Esophagus muscularis mucosa (tissue), 4 donors: ENCODE measurements around the gene SAMD15. TPM values are rescaled to one million over a fixed set of nuclear protein-coding genes. Genes with fewer than 3 reads are reported as not detected.

ENCODE experiments used
- DNase-seq: peaks from one replicate; pipeline ENCODE4 v3.0.0-alpha.2; 2017; ENCODE audit errors: extremely low spot score
- H3K27ac ChIP-seq, 4 donors: fragments of 200-600 bp; sonication (generic); replicated peaks in 1 of 4; 1 replicate in 3 of 4; 2 replicates in 1 of 4; pipeline ENCODE4 v1.5.1; 2016 to 2019; ENCODE audit warnings: mild to moderate bottlenecking in 1 of 4
- H3K27me3 ChIP-seq, 4 donors: fragments of 200-600 bp; sonication (generic); one replicate each; pipeline versions ENCODE4 v1.5.1 to v1.6.0; 2016 to 2019
- H3K36me3 ChIP-seq, 4 donors: fragments of 200-600 bp; sonication (generic); one replicate each; pipeline ENCODE4 v1.5.1; 2016 to 2019
- H3K4me1 ChIP-seq, 4 donors: fragments of 200-600 bp; sonication (generic); one replicate each; pipeline ENCODE4 v1.5.1; 2016 to 2019
- H3K4me3 ChIP-seq, 4 donors: fragments of 200-600 bp; sonication (generic); 1 replicate in 2 of 4; 2 replicates in 2 of 4; pipeline ENCODE4 v1.5.1; 2016 to 2019; ENCODE audit warnings: mild to moderate bottlenecking in 4 of 4, moderate library complexity in 1 of 4
- H3K9me3 ChIP-seq, 4 donors: fragments of 200-600 bp; sonication (generic); 1 replicate in 3 of 4; 2 replicates in 1 of 4; pipeline ENCODE4 v1.5.1; 2016 to 2019
- EP300 ChIP-seq: sonication (generic); formaldehyde crosslinking; IDR thresholded peaks from one replicate; pipeline ENCODE4 v1.6.1; 2017; ENCODE audit warnings: antibody characterized with exemption
- POLR2A ChIP-seq: fragments of 450-650 bp; IDR thresholded peaks from one replicate; pipeline ENCODE4 v1.6.1; 2017; ENCODE audit warnings: antibody characterized with exemption, moderate library complexity, mild to moderate bottlenecking, low read depth
- POLR2AphosphoS5 ChIP-seq, 2 donors: sonication (generic); formaldehyde crosslinking; IDR thresholded peaks; one replicate each; pipeline ENCODE4 v1.6.1; 2017; ENCODE audit warnings: antibody characterized with exemption in 2 of 2
- WGBS: methylation state at CpG from one replicate; pipeline ENCODE4 v1.1.5; 2018; 5-methylcytosine and 5-hydroxymethylcytosine counted together
- intact Hi-C: fragments of 100-400 bp; cut with DNase I; formaldehyde crosslinking; loops from one replicate; pipeline ENCODE4 v1.15.1; 2023
- total RNA-seq, 4 donors: library from RNA; depleted of rRNA; stranded (reverse); fragments of >200 nt; gene quantifications; one replicate each; pipeline versions ENCODE4 v1.1.0 to v1.2.1, GENCODE V29; 2016
- TF ChIP-seq, protein P1 (sequence below), 3 experiments: fragments of 200-600 bp in 2 of 3; fragments of 450-650 bp in 1 of 3; sonication (generic) in 2 of 3; IDR thresholded peaks; one replicate each; pipeline ENCODE4 v1.5.1; 2017 to 2019; ENCODE audit warnings: antibody characterized with exemption in 3 of 3, mild to moderate bottlenecking in 2 of 3, moderate library complexity in 1 of 3

SAMD15 gene
- total RNA-seq, 4 donors from 2014 or later: 0.42 to 0.52 (median 0.51) TPM

DNA sequence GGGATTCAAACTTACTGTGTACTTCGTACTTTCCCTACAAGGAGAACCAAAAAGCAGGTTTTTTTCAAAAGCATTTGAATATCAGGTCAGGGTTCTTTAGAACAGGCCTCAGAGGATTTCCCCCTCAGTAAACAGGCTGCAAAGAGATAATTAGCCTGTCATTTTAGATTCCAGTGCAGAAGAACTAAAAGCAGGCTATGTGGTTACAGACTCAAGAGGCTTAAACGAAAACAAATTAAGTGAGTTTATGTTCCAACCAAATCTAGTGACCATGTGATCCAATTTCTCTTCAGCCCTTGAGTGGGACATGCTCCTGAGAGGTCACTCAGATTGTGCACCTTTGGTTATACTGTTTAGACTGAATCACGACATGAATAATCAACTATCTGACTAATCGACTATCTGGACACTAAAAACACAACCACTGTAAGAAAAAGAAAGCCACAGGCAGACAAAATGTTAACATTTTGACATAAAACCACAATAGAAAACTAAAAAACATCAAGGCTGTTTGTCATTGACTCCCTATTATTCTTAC is 4.8 kb upstream of the SAMD15 start:
- H3K9me3 ChIP-seq: no peaks in the 10 kb centered on the region
- H3K27me3 ChIP-seq: no peaks in the 10 kb centered on the region
- 54% methylated on average over 4 of the region's 4 CpGs for WGBS
- H3K36me3 ChIP-seq: no peaks in the 10 kb centered on the region
- DNase-seq: no peak
- H3K4me3 ChIP-seq: no peak overlapping the region
- H3K27ac ChIP-seq: no peak overlapping the region
- no peak for TF ChIP-seq POLR2A
- peaks cover 9 to 23% (median 16%) of the 10 kb centered on the region in 4 donors for H3K4me1 ChIP-seq
- intact Hi-C loops: no loop called here

DNA sequence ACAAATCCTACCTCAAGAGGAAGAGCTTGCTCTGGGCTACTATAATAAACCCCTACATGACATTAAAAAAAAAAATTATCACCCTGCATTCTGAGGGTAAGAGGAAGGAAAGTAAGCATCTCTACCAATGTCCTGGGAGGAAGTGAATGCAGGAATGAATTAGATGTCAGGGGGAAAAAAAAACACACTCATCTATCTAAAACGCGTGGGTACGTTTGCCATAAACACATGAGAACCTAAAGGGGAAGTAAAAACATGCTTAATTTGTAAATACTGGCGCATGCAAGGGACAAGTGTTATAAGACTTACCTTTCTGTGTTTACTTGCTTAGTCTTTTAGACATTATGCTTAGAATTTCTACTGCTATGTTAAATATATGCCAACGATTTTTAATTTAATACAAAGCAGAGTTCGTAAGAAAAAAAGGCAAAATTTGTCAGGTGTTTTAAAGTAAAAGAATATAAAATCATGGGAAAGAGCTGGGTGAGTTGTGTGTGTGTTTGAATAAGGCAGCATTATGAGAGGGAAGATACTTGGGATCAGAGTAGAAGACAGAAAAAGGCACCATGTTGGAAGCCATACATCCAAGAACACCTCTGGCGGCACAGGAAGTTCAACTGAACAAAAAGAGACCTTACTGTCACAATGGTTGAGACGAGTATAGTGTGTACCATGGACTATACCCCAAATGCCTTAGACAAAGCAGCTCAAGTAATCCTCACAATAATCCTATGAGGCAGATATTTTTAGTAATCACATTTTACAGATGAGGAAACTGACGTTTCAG is 1.8 kb upstream of the SAMD15 start:
- TF ChIP-seq EP300 (no peak), POLR2AphosphoS5 (IDR thresholded peaks at IDR 0.05) (no peak), POLR2A (no peak)
- TF ChIP-seq, protein P1, sequence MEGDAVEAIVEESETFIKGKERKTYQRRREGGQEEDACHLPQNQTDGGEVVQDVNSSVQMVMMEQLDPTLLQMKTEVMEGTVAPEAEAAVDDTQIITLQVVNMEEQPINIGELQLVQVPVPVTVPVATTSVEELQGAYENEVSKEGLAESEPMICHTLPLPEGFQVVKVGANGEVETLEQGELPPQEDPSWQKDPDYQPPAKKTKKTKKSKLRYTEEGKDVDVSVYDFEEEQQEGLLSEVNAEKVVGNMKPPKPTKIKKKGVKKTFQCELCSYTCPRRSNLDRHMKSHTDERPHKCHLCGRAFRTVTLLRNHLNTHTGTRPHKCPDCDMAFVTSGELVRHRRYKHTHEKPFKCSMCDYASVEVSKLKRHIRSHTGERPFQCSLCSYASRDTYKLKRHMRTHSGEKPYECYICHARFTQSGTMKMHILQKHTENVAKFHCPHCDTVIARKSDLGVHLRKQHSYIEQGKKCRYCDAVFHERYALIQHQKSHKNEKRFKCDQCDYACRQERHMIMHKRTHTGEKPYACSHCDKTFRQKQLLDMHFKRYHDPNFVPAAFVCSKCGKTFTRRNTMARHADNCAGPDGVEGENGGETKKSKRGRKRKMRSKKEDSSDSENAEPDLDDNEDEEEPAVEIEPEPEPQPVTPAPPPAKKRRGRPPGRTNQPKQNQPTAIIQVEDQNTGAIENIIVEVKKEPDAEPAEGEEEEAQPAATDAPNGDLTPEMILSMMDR (IDR thresholded peaks at IDR 0.05): no peak
- H3K27me3 ChIP-seq: no peaks in the 10 kb centered on the region
- no peak for DNase-seq

DNA sequence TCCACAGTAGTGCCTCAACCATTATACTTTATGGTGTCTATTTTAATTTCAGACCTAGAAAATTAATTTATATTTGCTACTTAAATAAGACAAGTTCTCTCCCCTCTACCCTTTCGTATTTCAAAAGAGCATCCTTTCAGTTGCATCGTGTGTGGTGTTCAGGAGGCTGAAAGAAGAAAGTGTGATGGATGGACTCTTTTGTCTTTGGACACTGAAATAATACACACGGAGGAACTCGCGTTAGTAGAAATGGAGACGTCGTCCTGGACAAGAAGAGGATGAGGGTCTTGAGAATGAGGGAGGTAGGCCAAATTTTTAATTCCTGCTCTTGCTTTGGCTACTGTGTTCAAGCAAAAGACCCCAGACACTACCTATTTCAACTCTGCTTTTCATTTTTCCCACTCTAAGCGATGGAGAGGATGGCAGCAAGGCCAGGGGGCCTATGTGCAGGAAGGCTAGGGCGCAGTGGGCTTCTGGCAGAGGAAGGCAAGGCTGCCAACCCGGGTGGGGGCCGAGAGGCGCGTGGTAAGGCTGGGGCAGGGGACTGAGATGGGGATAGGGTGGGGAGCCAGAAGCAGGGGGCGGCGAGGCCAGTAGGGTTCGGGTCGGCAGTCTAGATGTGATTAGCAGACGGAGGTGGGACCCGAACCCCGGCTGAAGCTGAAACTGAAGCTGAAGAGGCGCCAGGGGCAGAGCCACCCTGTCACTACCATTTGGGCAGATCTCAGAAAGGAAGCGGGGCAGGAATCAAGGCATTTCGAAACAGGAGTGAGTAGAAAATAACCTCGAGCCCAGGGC is 1.0 kb upstream of the SAMD15 start:
- no peak for TF ChIP-seq EP300
- TF ChIP-seq, protein P1 (IDR thresholded peaks at IDR 0.05): no peak
- no peak for TF ChIP-seq POLR2AphosphoS5 (IDR thresholded peaks at IDR 0.05)
- TF ChIP-seq POLR2A: no peak
- Histone ChIP-seq H3K4me3 (peak overlapping the region; percentile 85 to 95 (median 92)), H3K27ac (peak overlapping the region; percentile 87 to 89 (median 87)), H3K9me3 (no peaks in the 10 kb centered on the region), H3K27me3 (no peaks in the 10 kb centered on the region), H3K36me3 (no peaks in the 10 kb centered on the region), H3K4me1 (peaks cover 14 to 28% (median 21%) of the 10 kb centered on the region in 4 donors)
- intact Hi-C loops: loop anchor here (5.0 kb wide), 2 partner anchors 54 to 81 kb away; partner anchors contain the start of genes AHSA1, GSTZ1, POMT2 and VIPAS39
- no peak for DNase-seq
- 8% methylated on average over 20 of the region's 24 CpGs for WGBS

More for the DNA sequence above, 1.8 kb upstream of the SAMD15 start:
- Histone ChIP-seq H3K9me3 (no peaks in the 10 kb centered on the region), H3K4me3 (peak overlapping the region in 3 of 4 donors; percentile 88 to 95 (median 95)), H3K36me3 (no peaks in the 10 kb centered on the region), H3K27ac (no peak overlapping the region), H3K4me1 (peaks cover 14 to 28% (median 21%) of the 10 kb centered on the region in 4 donors)
- intact Hi-C loops: loop anchor here (5.0 kb wide), 2 partner anchors 53 to 82 kb away; partner anchors contain the start of genes AHSA1, GSTZ1, POMT2 and VIPAS39
- WGBS: 79% methylated on average over 9 of the region's 9 CpGs

DNA sequence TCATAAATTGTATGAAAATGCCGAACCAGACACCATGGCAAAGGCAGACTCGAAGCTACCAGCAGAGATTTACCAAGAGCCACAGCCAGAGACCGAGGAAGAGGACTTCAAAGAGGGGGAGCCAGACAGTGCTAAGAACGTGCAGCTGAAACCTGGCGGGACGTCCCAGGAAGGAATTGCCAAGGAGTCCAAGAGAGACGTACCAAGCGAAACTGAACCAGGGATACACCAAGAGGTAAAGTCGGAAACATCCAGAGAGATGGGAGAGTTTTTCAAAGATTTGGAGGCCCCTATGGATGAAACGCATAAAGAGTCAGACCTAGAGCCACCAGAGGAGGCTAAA is 294 bp downstream of the SAMD15 start:
- H3K36me3 ChIP-seq: no peaks in the 10 kb centered on the region
- intact Hi-C loops: loop anchor here (5.0 kb wide), 2 partner anchors 55 to 80 kb away; partner anchors contain the start of genes AHSA1, GSTZ1, POMT2 and VIPAS39
- H3K27me3 ChIP-seq: no peaks in the 10 kb centered on the region
- TF ChIP-seq EP300 (no peak), POLR2AphosphoS5 (IDR thresholded peaks at IDR 0.05) (no peak), POLR2A (no peak)
- TF ChIP-seq, protein P1 (IDR thresholded peaks at IDR 0.05): no peak
- peak overlapping the region; percentile 85 to 95 (median 92) for H3K4me3 ChIP-seq
- WGBS: 11% methylated on average over 10 of the region's 10 CpGs
- H3K4me1 ChIP-seq: peaks cover 14 to 28% (median 21%) of the 10 kb centered on the region in 4 donors
- peak overlapping the region; percentile 87 to 89 (median 87) for H3K27ac ChIP-seq
- DNase-seq: no peak
- H3K9me3 ChIP-seq: no peaks in the 10 kb centered on the region
